ENCODE data around the gene ERC1.

GRCh38 chr12:1377681-1378080 is 386.7 kb downstream of the ERC1 start:
- TF ChIP-seq CTCF (IDR thresholded peaks at IDR 0.05; ENCODE audit: low read length): no peak
- no peak for TF ChIP-seq EZH2 (IDR thresholded peaks at IDR 0.05; ENCODE audit: borderline replicate concordance, low read length)

Data from OCI-LY1 (cell line).